PFSK-1 (cell line): ENCODE results near the gene UGT2A3.

Experiments used
- FOXP2 ChIP-seq: optimal IDR thresholded peaks from 2 replicates; pipeline ENCODE3; 2011; ENCODE audit warnings: borderline replicate concordance, control low read depth, inconsistent platforms; ENCODE audit not compliant: insufficient read depth; ENCODE audit errors: extremely low read length, extremely low read depth
- POLR2AphosphoS5 ChIP-seq: IDR thresholded peaks from 2 replicates; pipeline ENCODE4 v1.6.1; 2012; ENCODE audit warnings: low read depth, mild to moderate bottlenecking, control low read depth, low read length, moderate library complexity
- SIN3A ChIP-seq: IDR thresholded peaks from 2 replicates; pipeline ENCODE4 v1.6.1; 2012; ENCODE audit warnings: mild to moderate bottlenecking, low read length, moderate library complexity, borderline replicate concordance; ENCODE audit not compliant: insufficient read depth
- TAF1 ChIP-seq: IDR thresholded peaks from 2 replicates; pipeline ENCODE4 v1.6.1; 2012; ENCODE audit warnings: low read length, control low read depth, borderline replicate concordance; ENCODE audit not compliant: insufficient read depth
- TF ChIP-seq, protein P1 (sequence below), 2 experiments: IDR thresholded peaks; 2 replicates each; pipeline versions ENCODE4 v1.6.1 to v1.8.0; 2011 to 2012; ENCODE audit warnings: low read depth in 2 of 2, low read length in 2 of 2, control low read depth in 1 of 2, inconsistent platforms in 1 of 2, mild to moderate bottlenecking in 1 of 2, moderate library complexity in 1 of 2; ENCODE audit not compliant: insufficient read depth in 1 of 2

The UGT2A3 gene

DNA sequence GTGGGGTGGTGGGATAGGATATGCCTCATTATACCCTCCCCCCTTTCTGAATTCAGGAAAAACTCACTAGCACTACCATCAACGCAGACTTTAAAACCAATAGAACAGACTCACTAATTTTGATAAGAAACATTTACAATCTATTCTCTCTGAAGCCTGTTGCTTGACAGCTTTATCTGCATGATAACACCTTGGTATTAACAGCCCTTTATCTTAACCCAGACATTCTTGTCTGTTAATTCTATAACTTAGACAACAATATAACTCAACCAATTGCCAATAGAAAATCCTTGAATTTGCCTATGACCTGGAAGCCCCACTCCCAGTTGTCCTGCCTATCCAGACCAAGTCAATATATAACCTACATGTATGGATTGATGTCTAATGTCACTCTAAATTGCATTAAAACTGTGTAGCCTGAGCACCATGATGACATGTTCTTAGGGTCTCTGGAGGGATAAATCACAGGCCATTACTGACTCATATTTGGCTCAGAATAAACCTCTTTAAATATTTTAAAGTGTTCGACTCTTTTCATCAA lies 1.5 kb upstream of the UGT2A3 start:
- TF ChIP-seq SIN3A (no peak), POLR2AphosphoS5 (no peak), FOXP2 (no peak), TAF1 (no peak)
- TF ChIP-seq, protein P1, sequence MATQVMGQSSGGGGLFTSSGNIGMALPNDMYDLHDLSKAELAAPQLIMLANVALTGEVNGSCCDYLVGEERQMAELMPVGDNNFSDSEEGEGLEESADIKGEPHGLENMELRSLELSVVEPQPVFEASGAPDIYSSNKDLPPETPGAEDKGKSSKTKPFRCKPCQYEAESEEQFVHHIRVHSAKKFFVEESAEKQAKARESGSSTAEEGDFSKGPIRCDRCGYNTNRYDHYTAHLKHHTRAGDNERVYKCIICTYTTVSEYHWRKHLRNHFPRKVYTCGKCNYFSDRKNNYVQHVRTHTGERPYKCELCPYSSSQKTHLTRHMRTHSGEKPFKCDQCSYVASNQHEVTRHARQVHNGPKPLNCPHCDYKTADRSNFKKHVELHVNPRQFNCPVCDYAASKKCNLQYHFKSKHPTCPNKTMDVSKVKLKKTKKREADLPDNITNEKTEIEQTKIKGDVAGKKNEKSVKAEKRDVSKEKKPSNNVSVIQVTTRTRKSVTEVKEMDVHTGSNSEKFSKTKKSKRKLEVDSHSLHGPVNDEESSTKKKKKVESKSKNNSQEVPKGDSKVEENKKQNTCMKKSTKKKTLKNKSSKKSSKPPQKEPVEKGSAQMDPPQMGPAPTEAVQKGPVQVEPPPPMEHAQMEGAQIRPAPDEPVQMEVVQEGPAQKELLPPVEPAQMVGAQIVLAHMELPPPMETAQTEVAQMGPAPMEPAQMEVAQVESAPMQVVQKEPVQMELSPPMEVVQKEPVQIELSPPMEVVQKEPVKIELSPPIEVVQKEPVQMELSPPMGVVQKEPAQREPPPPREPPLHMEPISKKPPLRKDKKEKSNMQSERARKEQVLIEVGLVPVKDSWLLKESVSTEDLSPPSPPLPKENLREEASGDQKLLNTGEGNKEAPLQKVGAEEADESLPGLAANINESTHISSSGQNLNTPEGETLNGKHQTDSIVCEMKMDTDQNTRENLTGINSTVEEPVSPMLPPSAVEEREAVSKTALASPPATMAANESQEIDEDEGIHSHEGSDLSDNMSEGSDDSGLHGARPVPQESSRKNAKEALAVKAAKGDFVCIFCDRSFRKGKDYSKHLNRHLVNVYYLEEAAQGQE (IDR thresholded peaks at IDR 0.05; ENCODE audit: insufficient read depth in 1 of 2, low read depth in 2 of 2, low read length in 2 of 2), result no peak

DNA sequence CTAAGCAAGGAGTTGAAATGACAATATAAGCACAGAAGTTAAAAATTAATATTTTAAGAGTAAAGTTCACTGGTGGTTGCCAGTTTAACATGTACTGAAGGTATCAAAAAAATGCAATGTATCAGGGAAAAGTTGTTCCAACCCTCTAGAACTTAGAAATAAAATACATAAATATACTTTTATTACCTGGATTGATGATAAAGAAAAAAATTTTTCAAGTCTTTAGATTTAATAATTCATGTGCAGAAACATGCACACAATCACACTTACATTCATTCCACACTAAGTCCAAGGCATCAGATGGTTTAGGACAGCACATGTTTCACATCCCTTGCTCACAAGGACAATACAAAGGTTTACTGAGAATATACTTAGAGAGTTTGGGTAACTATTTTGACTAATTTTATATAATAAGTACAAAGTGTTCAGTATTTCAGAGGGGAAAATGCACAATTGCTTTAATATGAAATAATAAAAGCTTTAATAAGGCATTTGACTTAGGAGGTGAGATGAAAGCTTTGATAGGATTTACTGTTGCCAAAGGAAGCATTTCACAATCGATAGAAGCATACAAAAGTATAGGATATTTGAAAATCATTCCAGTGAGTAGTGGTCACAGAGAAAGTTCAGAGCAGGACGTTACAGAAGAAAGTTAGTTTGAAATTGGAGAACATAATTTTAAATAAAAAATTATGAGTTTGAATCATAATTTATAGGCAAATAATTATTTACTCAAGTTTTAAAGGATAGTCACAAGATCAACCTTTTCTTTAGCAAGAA lies 392 bp upstream of the UGT2A3 start:
- TF ChIP-seq, protein P1 (IDR thresholded peaks at IDR 0.05; ENCODE audit: insufficient read depth in 1 of 2, low read depth in 2 of 2, low read length in 2 of 2), result no peak
- TF ChIP-seq POLR2AphosphoS5 (no peak), TAF1 (no peak), SIN3A (no peak), FOXP2 (no peak)

DNA sequence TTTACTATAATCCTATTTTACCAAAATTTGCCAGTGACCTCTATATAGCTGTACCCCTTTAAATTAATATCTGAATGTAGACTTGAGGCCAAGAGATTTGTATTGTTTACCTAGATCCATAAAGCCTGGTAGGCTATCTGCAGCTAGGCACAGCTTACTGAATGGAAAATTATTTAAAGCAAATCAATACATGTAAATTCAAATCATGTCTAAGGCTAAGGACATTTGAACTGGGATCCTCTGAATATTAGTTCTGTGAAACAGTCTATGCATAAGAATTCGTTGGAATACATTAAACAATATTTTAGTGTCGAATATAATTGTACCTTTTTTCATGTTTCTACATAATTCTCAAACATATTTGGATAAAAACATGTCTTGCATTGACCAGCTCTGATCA lies 1.6 kb downstream of the UGT2A3 start:
- TF ChIP-seq, protein P1 (IDR thresholded peaks at IDR 0.05; ENCODE audit: insufficient read depth in 1 of 2, low read depth in 2 of 2, low read length in 2 of 2), result no peak
- TF ChIP-seq SIN3A (no peak), TAF1 (no peak), POLR2AphosphoS5 (no peak), FOXP2 (no peak)

DNA sequence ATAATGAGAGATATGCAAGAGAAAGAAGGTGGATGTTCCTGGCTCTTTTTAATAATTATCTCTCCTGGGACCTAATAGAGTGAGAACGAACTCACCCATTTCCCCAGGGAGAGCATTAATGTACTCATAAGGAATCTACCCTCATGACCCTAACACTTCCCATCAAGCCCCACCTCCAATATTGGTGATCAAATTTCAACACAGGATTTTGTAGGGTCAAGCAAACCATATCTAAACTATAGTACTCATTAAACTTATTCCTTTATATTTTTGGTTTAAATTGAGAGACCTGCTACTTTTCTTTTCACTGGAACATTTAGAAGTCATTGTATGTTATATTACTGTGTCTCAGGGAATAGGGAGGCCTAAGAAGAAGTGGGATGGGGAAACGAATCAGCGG lies 2.6 kb downstream of the UGT2A3 start:
- TF ChIP-seq POLR2AphosphoS5, result no peak
- TF ChIP-seq, protein P1 (IDR thresholded peaks at IDR 0.05; ENCODE audit: insufficient read depth in 1 of 2, low read depth in 2 of 2, low read length in 2 of 2), result no peak
- TF ChIP-seq FOXP2, result no peak
- no peak for TF ChIP-seq SIN3A
- TF ChIP-seq TAF1, result no peak
